Stimulated activated CD8-positive, alpha-beta memory T cell treated with anti-CD3 and anti-CD28 coated beads, Interleukin-7, amount 100 ng/mL, for 1 hour (primary cell): Measurements from ENCODE around the gene TEX261.
"Not testable (repeated sequence)": the region's sequence is repeated elsewhere in the genome, so short reads cannot be mapped to it uniquely, and the experiment has no call there.

Source experiments
- DNase-seq, 2 donors: peaks; one replicate each; pipeline ENCODE4 v3.0.0-alpha.2; 2020; ENCODE audit warnings: low read depth in 2 of 2

TEX261 gene

DNA sequence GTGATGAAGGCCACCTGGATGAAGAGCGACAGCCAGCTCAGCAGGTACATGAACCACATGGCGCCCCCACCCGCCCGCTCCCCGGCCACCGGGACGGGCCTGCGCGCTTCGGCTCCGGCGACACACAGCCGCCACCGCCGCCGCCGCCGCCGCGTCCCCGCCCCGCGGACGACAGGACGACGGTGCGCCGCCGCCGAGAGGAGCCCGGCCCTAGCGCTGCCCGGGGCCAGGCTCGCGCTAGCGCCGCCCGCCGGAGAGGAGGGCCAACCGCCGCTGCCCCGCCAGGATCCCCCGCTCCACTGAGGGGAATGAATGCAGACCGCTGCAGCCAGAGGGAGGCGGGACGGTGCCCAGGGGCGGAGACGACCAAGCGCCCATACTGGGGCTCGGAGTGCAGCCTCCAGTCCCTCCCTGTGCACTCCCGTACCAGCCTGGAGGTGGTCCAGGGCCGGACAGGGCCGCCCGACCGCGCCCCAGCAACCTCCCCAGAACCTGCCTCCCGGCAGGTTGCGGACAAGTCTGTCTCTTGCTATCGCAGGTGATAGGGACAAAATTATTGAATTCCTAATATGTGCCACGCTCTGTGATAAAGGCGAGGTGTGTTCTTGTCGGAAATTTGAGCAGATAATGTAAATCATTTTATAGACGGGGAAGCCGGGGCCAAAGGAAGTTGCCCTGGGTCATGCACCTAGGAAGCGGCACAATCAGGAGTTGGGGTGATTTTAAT is at the start of gene TEX261:
Gene TEX261 (minus strand): TSS at position 175 of the 727 bp plus-strand sequence. CDS start 116 bp downstream, at position 59.
- peak; percentile 80 to 81 for DNase-seq

DNA sequence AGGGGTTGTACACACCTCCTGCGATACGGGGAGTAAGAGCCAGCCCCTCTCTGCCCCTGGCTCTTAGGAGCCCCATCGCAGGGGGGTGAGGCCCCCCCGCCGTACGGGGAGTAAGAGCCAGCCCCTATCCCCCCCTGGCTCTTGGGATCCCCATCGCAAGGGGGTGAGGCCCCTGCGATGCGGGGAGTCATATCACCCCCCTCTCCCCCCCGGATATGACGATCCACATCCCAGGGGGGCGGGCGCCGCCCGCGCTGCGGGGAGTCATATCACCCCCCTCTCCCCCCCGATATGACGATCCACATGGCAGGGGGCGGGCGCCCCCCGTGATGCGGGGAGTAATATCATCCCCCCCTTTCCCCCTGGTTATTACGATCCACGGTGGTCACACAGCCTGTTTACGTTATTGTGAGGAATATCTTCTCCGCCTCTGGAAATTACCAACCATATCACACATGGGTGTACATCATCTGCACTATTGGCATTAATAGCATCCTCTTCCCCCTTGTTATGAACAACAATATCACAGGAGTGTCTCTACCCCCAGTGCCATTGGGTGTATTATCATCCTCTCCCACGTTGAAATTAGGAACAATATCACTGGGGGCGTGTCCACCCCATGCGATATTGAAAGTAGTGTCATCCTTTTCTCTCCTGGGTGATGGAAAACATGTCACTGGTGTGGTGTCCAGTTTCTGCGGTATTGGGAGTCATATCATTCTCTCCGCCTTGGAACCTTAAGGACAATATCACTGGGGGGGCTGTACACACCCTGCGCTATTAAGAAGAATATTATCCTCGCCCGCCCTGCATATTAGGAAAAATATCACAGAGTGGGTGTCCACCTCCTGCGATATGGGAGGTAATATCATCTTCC is 49.1 kb upstream of the TEX261 start:
- no peak for DNase-seq

DNA sequence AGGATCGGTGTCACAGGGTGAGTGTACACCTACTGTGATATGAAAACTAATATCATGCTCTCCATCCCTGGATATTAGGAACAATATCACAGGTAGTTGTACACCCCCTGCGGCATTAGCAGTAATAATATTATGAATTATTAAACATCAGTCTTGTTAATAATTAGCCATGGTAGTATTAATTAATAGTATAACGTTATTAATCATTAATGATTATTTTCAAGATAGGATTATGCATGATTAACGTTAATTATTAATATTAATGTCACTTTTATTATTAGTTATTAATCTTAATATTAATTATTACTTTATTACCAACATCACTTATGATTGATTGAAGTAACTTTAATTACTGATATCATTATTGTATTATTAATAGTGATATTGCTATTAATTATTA is 47.6 kb upstream of the TEX261 start:
- no peak for DNase-seq

DNA sequence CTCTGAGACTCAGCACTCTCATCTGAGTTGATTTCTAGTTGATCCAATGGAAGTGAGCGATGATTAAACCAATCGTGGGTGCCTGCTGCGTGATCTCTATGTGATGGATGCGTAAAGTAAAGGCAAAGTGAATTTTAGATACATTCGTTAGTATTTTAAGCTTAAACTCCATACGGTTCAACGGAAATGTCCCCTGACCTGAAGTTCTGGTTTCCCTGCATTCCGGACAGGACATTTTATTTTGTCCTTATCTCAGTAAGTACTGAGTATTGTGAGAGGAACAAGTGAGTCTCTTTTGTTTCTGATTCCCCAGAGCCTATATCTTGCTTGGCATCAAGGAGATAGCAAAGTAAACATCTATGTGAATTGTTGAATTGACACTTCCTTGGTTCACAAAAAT is 41.6 kb upstream of the TEX261 start:
- DNase-seq, result not testable (repeated sequence)

DNA sequence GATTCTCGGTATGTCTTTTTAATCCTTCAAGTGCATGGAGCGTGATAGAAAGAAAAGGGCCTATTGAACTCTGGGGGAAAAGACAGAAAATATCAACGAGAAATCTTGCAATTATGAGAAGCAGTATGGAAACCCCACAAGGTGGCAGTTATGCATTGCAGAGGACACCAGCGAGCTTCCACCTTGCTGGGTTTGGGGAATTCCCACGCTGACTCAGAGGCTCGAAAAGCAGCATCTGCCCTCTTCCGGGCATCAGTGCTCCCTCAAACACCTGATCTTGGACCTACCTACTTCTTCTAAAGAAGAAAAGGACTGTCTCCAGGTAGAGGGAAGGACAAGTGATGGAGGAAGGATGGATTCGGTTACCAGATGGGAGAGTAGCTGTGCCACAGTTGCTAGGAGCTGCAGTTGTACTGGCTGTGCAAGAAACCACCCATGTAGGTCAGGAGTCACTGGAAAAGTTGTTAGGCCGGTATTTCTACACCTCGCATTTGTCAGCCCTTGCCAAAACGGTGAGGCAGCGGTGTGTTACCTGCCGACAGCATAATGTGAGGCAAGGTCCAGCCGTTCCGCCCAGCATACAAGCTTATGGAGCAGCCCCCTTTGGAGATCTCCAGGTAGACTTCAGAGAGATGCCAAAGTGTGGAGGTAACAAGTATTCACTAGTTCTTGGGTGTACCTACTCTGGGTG is 29.0 kb upstream of the TEX261 start:
- peak; percentile 11 to 32 for DNase-seq

DNA sequence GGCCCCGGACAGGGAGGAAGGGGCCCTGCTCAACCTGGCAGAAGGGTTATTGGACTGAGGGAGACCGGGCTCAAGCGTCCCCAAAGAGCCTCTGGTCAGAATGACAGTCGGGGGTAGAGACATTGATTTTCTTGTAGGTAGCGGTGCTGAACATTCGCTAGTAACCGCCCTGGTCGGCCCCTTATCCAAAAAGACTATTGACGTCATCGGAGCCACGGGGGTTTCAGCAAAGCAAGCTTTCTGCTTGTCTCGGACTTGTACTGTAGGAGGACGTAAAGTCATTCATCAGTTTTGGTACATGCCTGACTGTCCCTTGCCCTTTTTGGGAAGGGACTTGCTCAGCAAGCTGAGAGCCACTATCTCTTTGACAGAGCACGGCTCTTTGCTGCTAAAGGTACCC is 26.7 kb upstream of the TEX261 start:
- not testable (repeated sequence) for DNase-seq

DNA sequence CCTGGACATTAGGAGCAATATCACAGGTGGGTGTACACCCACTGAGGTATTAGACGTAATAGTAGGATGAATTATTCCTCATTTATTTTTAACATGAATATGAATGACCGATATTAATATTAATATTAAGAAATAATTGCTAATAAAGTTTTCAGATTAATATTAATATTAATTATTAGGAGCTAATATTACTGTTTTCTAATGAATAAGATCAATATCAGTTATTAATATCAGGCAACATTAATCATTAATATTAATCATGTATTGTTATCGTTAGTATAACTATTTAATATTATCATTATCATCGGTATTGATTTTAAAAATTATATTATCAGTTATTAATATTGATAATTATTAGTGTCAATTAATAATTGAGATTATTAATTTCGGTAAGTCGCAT is 25.3 kb upstream of the TEX261 start:
- DNase-seq, result not testable (repeated sequence)

DNA sequence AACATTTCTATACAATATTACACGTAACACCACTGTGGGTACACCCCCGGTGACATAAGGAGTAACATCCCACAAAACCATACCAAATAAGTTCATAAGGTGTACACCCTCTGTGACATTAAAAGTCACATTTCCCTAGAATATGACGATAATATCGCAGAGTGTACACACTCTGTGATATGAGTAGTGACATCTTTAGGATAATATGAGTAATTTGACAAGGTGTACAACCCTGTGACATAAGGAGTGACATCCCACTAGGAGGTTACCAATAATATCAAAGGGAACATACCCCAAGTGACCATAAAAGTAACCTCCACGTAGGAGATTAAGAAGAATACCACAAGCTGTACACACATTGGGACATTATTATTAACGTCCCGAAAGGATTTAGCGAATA is 24.0 kb upstream of the TEX261 start:
- no peak for DNase-seq

DNA sequence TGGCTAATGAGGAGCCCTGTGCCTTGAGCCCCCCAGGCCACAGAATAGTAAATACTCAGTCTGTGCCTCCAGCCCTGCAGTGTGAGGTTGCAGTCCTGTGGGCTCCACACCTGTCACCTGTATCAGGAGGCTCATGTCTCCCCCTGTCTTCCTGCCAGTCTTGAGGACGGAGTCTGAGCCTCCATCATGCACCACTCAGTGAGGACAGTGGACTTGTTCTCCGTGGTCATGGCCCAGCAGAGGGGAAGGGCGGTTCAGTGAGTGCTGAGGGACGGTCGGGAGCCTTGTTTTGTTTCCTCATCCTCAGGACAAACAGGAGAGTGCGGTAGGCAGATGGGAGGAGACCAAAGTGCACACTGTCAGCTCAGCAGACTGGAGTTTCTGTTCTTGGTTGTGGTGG is 17.1 kb upstream of the TEX261 start:
- DNase-seq, result not testable (repeated sequence)

DNA sequence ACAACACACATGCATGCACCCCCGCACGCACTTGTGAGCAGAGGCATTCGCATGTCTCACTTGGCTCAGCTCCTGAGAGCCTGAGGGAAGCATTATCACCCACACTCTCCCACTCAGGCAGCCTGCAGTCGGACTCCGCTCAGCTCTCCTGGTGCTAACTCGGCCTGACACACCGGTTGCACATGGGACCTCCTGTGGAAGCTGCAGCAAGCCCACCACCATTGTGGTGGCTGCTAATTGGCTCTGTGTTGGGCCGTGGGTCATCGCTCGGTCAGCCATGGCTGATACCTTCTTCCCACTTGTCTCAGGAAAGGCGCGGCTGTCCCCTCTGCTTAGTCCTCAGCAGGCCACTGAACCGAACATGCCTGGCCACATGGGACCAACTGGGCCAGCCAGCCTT is 13.7 kb upstream of the TEX261 start:
- DNase-seq, result no peak

DNA sequence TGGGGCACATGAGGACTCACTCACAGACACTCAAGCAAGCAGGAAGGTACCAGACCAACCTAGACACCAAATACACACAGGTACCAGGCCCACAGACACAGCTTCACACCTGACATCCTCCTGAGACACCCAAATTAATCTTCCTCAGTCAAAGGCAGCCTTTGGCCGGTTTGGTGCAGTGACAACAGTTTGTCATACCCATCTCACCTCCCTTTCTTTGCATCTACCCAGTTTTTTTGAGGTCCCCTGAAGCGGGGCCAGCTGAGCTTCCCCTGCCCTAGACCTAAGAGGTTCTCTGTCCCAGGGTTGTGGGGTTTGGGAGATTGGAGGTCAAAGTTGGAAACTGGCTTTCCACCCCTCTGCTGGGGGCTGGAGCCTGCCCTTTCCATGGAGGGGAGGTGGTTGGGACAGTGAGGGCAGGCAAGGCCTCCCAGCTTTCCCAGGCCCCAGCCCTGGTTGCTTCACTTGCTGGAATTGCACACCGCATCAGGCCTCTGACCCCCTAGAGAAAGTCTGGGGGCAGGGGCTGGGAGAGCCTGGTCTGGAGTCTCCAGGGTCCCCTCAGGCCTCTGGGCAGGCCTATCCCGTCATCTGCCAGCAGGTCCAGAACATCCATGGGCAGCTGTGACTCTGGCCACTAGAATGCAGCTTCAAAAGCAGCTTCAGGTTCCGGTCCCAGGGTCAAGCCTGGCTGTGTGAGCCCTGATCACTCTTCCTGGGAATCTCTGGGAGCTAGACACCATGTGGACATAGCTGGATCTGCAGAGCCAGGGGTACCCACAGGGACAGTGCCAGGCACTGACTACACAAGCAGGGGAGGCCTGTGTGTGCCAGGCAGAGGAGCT is 12.5 kb upstream of the TEX261 start:
- DNase-seq, result no peak

DNA sequence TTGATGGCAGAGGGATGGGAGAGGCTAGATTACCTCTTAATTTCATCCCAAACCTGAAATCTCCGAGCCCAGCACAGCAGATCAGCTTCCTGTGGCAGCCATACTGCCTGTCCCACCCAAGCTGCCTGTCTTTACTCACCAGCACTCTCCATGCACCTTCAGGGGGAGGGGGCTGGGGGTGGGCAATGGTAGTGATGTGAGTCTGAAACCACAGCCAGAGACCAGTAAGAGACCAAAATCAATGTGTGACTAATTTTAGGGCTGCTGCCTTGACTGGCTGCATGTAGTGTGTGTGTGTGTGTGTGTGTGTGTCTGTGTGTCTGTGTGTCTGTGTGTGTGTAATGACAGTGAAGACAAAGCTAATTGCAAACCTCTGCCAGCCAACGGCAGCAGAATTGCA is 11.7 kb upstream of the TEX261 start:
- no peak for DNase-seq

DNA sequence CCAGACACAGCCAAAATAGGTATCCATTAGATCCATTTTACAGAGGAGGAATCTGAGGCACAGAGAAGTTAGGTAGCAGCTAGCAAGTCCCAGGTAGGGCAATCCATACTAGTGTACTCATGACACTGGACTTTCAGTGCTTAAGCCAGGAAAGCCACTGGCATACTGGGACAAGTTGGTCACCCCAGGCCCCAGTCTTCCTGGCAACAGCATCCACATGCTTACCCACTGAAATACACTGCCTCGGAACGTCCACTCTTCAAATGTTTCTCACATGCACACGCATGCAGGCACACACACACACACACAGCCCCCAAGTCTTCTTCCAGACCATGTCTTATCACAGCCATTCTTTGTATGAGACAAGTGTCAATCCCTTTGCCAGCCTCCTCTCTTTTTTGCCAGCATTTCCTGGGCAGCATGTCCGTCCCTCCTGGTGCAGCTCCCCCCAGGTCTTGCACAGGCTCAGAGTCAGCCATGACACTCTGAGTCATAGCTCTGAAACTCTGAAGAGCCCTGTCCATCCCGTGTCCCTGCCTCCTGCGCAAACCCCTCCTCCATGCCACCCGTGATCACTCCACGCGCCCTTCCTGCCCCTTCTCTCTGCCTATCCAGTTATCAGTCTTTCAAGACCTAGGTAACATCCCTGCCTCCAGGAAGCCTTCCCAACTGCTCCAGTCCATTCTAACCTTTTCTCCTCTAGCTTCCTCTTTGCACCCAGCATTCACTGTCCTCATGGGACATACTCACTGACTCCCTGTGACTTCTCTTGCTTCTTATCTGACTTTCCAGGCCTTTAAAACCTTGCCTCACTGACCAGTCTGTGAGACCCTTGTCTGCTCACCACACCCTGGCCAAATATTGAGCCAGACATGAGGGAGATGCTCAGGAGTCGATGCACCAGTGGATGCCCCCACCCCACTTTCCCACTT is 10.9 kb upstream of the TEX261 start:
- no peak for DNase-seq

DNA sequence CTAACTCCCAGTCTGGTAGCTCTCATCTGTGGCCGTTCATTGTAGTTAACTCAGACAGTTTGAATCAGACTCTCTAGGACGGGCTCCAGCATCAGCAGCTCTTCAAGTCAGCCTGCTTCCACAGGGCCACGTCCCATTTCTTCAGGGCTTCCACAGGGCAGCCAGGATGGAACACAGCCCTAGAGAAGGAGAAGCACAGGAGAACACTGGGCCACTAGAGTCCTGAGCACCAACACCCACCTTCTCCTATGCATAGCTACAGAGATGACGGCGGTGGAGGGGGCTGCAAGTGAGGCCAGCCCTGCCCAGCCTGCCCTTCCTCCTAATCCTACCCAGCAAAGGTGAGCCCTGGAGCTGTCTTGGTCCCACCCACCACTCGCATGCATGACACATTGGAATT is 10.2 kb upstream of the TEX261 start:
- no peak for DNase-seq

DNA sequence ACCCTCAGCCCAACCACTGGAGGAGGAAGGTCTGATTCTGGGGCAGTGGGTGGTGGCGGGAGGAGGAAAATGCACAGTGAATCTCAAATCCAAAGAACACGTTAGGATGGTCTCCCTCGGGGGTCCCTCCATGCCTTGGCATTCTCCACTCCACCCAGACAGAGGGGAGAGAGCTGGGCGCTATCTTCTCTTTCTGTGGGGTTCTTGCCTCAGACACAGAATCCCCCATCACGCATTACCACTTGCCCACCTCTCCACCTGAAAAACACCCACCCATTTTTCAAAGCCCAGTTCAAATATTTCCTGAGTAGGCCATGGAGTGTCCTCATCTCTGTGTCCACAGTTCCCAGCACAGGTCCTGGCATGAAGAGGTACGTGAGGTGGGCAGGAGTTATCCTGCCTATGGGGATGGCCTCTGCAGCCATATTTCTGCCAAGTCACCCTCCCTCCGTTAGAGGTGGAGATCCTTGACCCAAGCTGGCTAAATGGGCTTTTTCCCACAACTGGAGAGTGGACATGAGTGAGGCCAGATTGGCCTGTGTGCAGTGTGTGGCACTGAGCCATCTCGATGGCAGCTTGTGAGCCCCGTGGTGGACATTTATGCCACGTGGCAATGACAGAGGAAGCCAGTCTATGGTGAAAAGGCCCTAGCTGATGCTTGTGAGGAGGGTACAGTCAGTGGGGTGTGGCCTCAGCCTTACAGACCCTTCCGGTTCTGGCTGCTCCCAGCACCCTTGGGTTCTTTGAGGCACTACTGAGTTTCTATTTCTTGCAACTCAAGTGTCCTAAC is 9.5 kb upstream of the TEX261 start:
- DNase-seq, result no peak

DNA sequence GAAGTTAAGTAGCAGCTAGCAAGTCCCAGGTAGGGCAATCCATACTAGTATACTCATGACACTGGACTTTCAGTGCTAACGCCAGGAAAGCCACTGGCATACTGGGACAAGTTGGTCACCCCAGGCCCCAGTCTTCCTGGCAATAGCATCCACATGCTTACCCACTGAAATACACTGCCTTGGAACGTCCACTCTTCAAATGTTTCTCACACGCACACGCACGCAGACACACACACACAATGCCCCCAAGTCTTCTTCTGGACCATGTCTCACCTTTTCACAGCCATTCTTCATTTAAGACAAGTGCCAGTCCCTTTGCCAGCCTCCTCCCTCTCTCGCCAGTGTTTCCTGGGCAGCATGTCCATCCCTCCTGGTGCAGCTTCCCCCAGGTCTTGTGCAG is 8.7 kb upstream of the TEX261 start:
- DNase-seq, result no peak

DNA sequence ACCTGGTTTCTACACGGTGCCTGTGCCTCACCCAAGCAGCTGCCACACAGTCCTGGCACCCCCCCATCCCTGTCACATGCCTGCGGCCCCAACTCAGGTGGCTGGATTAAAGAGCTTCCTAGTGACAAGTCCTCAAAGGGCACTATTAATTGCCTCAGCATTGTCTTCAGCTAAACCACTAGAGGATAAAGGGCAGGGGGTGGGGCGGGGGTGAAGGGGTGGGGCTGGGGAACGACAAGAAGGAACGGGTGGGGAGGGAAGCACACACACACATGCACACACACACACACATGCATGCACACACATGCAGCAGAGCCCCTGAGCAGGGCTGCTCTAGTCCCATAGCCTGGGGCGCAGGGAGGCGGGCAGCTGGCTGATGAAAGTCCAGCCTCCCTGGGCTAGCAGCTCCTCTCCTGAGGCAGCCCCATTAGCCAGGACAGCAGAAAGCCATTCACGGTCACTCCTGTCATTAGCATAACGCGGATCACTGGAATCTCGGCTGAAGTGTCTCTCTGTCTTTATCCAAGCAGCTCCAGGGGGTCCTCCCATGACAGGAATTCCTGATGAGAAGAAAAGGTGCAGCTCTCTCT is 7.4 kb upstream of the TEX261 start:
- no peak for DNase-seq

DNA sequence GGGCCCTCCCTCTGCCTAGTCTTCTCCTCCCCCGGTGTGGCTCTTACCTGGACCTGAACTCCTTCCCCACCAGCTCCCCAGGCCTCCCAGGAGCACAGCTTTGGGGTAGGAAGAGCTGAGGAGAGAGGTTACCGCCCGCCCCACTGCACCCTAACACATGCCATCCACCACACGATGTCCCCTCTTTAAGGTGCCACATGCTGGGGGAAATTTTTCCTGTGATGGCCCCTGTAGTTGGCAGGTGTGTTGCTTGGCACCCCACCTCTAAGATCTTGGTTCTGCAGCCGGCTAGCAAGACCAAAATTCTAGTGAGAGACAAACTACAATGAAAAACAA is 6.9 kb upstream of the TEX261 start:
- no peak for DNase-seq
